ENCODE results near the gene RAB3GAP1. TPM values are rescaled to one million over a fixed set of nuclear protein-coding genes. Genes with fewer than 3 reads are reported as not detected.

The RAB3GAP1 gene
- total RNA-seq, 1 experiment from 2014 or later, result 32.0 TPM

DNA sequence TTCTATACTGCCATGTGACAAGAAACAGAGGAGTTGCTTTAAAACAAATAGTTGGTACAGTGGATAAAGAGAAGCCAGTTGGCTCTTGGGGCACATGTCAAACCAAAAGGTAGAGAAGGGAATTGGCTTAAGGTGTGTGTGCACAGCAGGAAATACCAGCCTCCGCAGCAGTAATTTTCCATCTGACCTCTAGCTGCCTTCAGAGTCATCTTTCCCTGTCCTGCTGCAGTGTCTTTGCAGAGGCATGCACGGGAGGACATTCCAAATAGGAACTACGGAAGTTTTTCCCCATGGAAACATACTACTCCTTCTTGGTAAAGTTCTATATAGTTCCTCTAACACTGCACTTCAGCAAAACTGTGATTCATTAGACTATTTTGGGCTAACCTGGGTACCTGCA lies 99.5 kb downstream of the RAB3GAP1 start:
- Histone ChIP-seq H3K79me1 (ENCODE audit: insufficient read depth, low read depth, low read length, poor library complexity, severe bottlenecking) (no peaks in the 10 kb centered on the region), H3K4me2 (ENCODE audit: insufficient read depth, insufficient read length, low read length) (no peak overlapping the region), H3T11ph (ENCODE audit: low read length) (no peak overlapping the region), H4K8ac (replicated peaks; ENCODE audit: insufficient read length, low read depth, low read length) (no peak overlapping the region), H4K5ac (ENCODE audit: insufficient read length, low read depth, low read length) (no peak overlapping the region), H3K14ac (ENCODE audit: insufficient read depth, low read length) (no peak overlapping the region), H2BK120ac (ENCODE audit: low read depth, low read length, poor library complexity, severe bottlenecking) (no peak overlapping the region), H3K79me2 (ENCODE audit: insufficient read depth, low read length) (no peaks in the 10 kb centered on the region), H2BK5ac (ENCODE audit: insufficient read length, low read length) (no peak overlapping the region), H3K4me1 (ENCODE audit: insufficient read depth, low read length) (no peaks in the 10 kb centered on the region), H3K23ac (ENCODE audit: insufficient read length, low read depth, low read length) (no peak overlapping the region), H3K9me3 (ENCODE audit: control insufficient read depth, low read depth, low read length) (no peaks in the 10 kb centered on the region), H4K20me1 (ENCODE audit: control insufficient read depth, insufficient read depth, insufficient read length) (no peaks in the 10 kb centered on the region), H2AK5ac (ENCODE audit: insufficient read length, low read length) (no peak overlapping the region), H3K27me3 (ENCODE audit: insufficient read depth, low read length) (no peaks in the 10 kb centered on the region), H3K23me2 (ENCODE audit: insufficient read length, low read depth, low read length, poor library complexity, severe bottlenecking) (no peaks in the 10 kb centered on the region), H3K18ac (ENCODE audit: insufficient read length, low read depth, low read length) (no peak overlapping the region), H3K27ac (ENCODE audit: insufficient read length, low read depth, low read length) (no peak overlapping the region), H3K56ac (ENCODE audit: insufficient read length, low read depth, low read length) (no peak overlapping the region), H2AFZ (ENCODE audit: low read length) (no peak overlapping the region), H3K4ac (ENCODE audit: low read depth, low read length) (no peak overlapping the region), H2BK20ac (ENCODE audit: low read depth, low read length, poor library complexity, severe bottlenecking) (no peak overlapping the region), H3K9ac (ENCODE audit: extremely low read depth, insufficient read length, low read length) (no peak overlapping the region), H2BK12ac (ENCODE audit: insufficient read length, low read depth, low read length) (no peak overlapping the region), H4K91ac (ENCODE audit: insufficient read length, low read depth, low read length) (no peak overlapping the region), H2BK15ac (ENCODE audit: low read depth, low read length) (no peak overlapping the region)
- Mint-ChIP-seq H3K27me3 (ENCODE audit: low read depth) (no peaks in the 10 kb centered on the region), H3K4me1 (peaks cover 0 to 4% of the 10 kb centered on the region in 2 experiments; a peak in 1 of 4 replicates), H3K4me3 (no peak overlapping the region), H3K27ac (no peak overlapping the region), H3K36me3 (ENCODE audit: insufficient read depth in 1 of 3, low read depth in 3 of 3) (peaks cover 6 to 42% (median 27%) of the 10 kb centered on the region in 3 experiments; a peak in 5 of 7 replicates), H3K9me3 (no peaks in the 10 kb centered on the region)
- WGBS (ENCODE audit: extremely low coverage, insufficient read length, low lambda C conversion rate), result no CpG with 5 or more reads among the region's 3 CpGs
- no peak for TF ChIP-seq CTCF (conservative IDR thresholded peaks at IDR 0.05)
- DNase-seq, result no peak

Measured in H9 (cell line).